Transverse colon (tissue), 4 donors: ENCODE data around the gene GRIFIN. TPM values are rescaled to one million over a fixed set of nuclear protein-coding genes. Genes with fewer than 3 reads are reported as not detected.
"Not testable (repeated sequence)": the region's sequence is repeated elsewhere in the genome, so short reads cannot be mapped to it uniquely, and the experiment has no call there.

Source experiments
- DNase-seq: peaks from one replicate; pipeline ENCODE4 v3.0.0-alpha.2; 2019
- H3K27ac ChIP-seq, 4 donors: fragments of 200-600 bp; sonication (generic); 2 replicates each; pipeline ENCODE4 v1.5.1; 2016 to 2018; ENCODE audit warnings: inconsistent platforms in 4 of 4
- H3K27me3 ChIP-seq: fragments of 200-600 bp; sonication (generic); 2 replicates; pipeline ENCODE4 v1.5.1; 2017; ENCODE audit warnings: inconsistent platforms
- H3K36me3 ChIP-seq, 4 donors: fragments of 200-600 bp; sonication (generic); 2 replicates each; pipeline ENCODE4 v1.5.1; 2017 to 2019; ENCODE audit warnings: inconsistent platforms in 4 of 4
- H3K4me1 ChIP-seq, 4 donors: fragments of 200-600 bp; sonication (generic); 2 replicates each; pipeline ENCODE4 v1.5.1; 2017 to 2020; ENCODE audit warnings: inconsistent platforms in 4 of 4
- H3K4me3 ChIP-seq, 4 donors: fragments of 200-600 bp; sonication (generic); 1 replicate in 1 of 4; 2 replicates in 3 of 4; pipeline versions ENCODE4 v1.5.1 to v1.6.1; 2017 to 2019; ENCODE audit warnings: inconsistent platforms in 4 of 4
- H3K9me3 ChIP-seq, 2 donors: fragments of 200-600 bp; sonication (generic); 2 replicates each; pipeline ENCODE4 v1.5.1; 2017 to 2019; ENCODE audit warnings: inconsistent platforms in 2 of 2
- EP300 ChIP-seq: sonication (generic); formaldehyde crosslinking; IDR thresholded peaks from one replicate; pipeline ENCODE4 v1.6.1; 2017; ENCODE audit warnings: antibody characterized with exemption, low read depth
- POLR2A ChIP-seq: fragments of 450-650 bp; IDR thresholded peaks from one replicate; pipeline ENCODE4 v1.6.1; 2016; ENCODE audit warnings: antibody characterized with exemption, mild to moderate bottlenecking, moderate library complexity
- POLR2AphosphoS5 ChIP-seq, 3 donors: sonication (generic); formaldehyde crosslinking; IDR thresholded peaks; one replicate each; pipeline ENCODE4 v1.6.1; 2016; ENCODE audit warnings: antibody characterized with exemption in 3 of 3
- WGBS, 2 donors: methylation state at CpG; one replicate each; pipeline ENCODE4 v1.1.5; 2018; ENCODE audit warnings: low coverage in 1 of 2; 5-methylcytosine and 5-hydroxymethylcytosine counted together
- in situ Hi-C, 4 donors: fragments of 200-750 bp; cut with MboI; loops; one replicate each; pipeline versions ENCODE4 v1.15.0 to v1.15.1; 2017; ENCODE audit warnings: low sequenced_read_pairs in 3 of 4, low pct_ligation_motif_present in 1 of 4, low pct_unique_long_range_greater_than_20kb in 1 of 4
- intact Hi-C: fragments of 100-400 bp; cut with DNase I; formaldehyde crosslinking; loops from one replicate; pipeline ENCODE4 v1.15.1; 2023; ENCODE audit warnings: low total_unique reads
- total RNA-seq, 4 donors: library from RNA; depleted of rRNA; stranded (reverse); fragments of >200 nt; gene quantifications; one replicate each; pipeline ENCODE4 v1.1.0, GENCODE V29; 2016
- TF ChIP-seq, protein P1 (sequence below), 5 experiments: fragments of 200-600 bp in 3 of 5; fragments of 450-650 bp in 2 of 5; sonication (generic) in 3 of 5; IDR thresholded peaks; 1 replicate in 2 of 5; 2 replicates in 3 of 5; pipeline ENCODE4 v1.5.1; 2016 to 2017; ENCODE audit warnings: antibody characterized with exemption in 5 of 5, inconsistent platforms in 3 of 5, mild to moderate bottlenecking in 2 of 5, moderate library complexity in 1 of 5

Gene GRIFIN
- total RNA-seq, 4 donors from 2014 or later: not detected

DNA sequence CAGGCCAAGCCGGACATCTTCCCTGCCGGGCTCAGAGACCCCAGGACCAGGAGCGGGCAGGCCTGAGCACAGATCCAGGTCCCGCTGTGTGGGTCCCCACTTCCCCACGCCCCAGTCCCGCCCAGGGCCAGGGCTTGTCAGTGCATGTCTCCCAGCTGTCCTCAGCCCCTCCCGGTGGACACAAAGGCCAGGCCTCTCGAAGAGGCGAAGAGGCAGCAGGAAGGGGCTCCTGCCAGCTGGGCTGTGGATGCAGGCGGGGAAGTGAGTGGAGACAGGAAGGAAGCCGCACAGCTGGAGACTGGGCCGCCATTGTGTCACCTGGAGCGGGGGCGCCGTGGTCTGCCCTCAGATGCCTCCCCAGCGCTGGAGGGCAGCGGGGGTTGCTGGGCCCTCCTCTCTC lies 4.8 kb downstream of the GRIFIN start:
- Histone ChIP-seq H3K36me3 (no peaks in the 10 kb centered on the region), H3K4me3 (no peak overlapping the region), H3K4me1 (peaks cover 0 to 5% (median 0%) of the 10 kb centered on the region in 4 donors), H3K27ac (no peak overlapping the region), H3K27me3 (peaks cover 20% of the 10 kb centered on the region), H3K9me3 (no peaks in the 10 kb centered on the region)
- no peak for DNase-seq
- WGBS, 2 donors: 35% methylated on average over 8 of the region's 17 CpGs; no CpG with 5 or more reads in 1 of the 2 donors
- in situ Hi-C loops: loop anchor here in 2 of 4 donors (25.0 kb wide), 1 partner anchor 216 kb away; the partner anchor contains the start of gene AMZ1 (in 2 of the 2)
- TF ChIP-seq, protein P1, sequence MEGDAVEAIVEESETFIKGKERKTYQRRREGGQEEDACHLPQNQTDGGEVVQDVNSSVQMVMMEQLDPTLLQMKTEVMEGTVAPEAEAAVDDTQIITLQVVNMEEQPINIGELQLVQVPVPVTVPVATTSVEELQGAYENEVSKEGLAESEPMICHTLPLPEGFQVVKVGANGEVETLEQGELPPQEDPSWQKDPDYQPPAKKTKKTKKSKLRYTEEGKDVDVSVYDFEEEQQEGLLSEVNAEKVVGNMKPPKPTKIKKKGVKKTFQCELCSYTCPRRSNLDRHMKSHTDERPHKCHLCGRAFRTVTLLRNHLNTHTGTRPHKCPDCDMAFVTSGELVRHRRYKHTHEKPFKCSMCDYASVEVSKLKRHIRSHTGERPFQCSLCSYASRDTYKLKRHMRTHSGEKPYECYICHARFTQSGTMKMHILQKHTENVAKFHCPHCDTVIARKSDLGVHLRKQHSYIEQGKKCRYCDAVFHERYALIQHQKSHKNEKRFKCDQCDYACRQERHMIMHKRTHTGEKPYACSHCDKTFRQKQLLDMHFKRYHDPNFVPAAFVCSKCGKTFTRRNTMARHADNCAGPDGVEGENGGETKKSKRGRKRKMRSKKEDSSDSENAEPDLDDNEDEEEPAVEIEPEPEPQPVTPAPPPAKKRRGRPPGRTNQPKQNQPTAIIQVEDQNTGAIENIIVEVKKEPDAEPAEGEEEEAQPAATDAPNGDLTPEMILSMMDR (IDR thresholded peaks at IDR 0.05): no peak
- TF ChIP-seq EP300 (no peak), POLR2AphosphoS5 (IDR thresholded peaks at IDR 0.05) (no peak), POLR2A (no peak)
- intact Hi-C loops: no loop called here

DNA sequence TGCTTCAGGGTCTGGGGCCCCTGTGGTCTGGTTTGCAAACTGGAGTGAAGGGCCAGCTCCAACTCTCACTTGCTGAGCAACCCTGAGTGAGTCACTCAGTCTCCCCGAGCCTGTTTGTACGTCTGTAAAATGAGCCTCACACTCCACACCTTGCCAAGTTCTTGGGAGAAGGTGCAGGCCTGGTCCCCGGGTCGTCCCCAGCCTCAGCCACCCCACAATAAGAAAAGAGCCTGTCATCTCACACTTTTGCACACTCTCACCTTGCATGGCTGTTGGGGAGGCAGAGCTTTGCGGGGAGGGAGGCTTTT lies 5.2 kb downstream of the GRIFIN start:
- intact Hi-C loops: no loop called here
- Histone ChIP-seq H3K4me3 (no peak overlapping the region), H3K36me3 (no peaks in the 10 kb centered on the region), H3K9me3 (no peaks in the 10 kb centered on the region), H3K27ac (no peak overlapping the region), H3K4me1 (peaks cover 0 to 5% (median 0%) of the 10 kb centered on the region in 4 donors), H3K27me3 (peaks cover 20% of the 10 kb centered on the region)
- TF ChIP-seq, protein P1 (IDR thresholded peaks at IDR 0.05): no peak
- DNase-seq: no peak
- in situ Hi-C loops: loop anchor here in 2 of 4 donors (25.0 kb wide), 1 partner anchor 216 kb away; the partner anchor contains the start of gene AMZ1 (in 2 of the 2)
- WGBS, 2 donors: 48% methylated on average over 5 of the region's 5 CpGs; no CpG with 5 or more reads in 1 of the 2 donors

DNA sequence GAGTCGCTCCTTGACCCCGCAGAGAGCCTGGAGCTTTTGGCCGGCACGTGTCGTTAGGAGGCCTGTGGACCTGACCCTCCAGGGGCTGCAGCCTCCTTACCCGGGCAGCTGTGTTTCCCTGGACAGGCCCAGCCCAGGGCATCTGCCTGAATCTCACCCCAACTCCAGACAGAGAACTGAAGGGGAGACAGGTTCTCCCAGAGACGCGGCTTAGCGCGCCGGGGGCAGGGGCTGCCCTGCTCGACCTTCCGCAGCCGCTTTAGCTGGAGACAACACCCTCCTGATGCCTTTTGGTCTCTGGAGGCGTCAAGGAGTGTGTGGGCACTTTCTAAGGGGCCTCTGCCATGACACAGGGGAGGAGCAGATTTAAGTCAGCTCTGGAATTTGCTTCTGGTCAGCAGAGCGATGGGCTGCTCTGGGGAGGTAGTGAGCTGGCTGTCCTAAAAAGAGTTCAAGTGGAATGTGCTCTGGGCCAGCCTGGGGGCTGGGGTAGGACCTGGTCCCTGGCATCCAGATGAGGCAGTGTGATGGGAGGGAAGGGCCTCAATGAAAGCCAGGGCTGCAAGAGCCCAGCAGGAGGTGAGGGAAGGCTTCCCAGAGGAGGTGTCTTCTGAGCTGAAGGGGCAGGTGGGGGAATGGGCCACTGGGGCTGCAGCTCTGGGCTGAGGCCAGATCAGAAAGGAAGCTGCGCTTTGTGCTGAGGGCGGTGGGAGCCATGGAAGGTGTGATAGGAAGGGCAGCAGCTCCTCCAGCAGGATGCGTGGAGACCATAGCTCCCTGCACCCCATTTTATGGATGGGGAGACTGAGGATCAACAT lies 5.8 kb downstream of the GRIFIN start:
- WGBS, 2 donors: 79% methylated on average over 19 of the region's 19 CpGs; no CpG with 5 or more reads in 1 of the 2 donors

DNA sequence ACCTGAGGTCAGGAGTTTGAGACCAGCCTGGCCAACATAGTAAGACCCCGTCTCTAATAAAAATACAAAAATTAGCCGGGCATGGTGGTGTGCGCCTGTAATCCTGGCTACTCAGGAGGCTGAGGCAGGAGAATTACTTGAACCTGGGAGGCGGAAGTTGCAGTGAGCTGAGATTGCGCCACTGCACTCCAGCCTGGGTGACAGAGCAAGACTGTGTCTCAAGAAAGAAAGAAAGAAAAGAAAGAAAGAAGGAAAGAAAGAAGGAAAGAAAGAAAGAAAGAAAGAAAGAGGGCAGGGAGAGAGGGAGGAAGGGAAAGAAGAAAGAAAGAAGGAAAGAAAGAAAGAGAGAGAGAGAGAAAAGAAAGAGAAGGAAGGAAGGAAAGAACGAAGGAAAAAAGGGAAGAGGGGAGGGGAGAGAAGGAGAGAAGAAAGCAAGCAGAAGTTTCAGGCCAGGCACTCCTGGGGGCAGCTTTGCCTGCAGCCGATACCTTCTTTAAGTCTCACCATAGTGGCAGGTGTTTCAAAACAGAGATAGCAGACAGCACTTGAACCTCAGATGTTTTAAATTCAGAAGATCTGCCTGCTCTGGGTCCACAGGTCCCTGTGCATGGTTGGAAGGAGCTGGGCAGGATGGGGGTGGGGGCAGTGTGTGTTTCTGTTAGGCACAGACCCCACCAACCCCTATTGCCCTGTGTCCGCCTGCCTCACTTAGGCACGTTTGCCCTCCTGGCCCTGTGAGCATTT lies 6.6 kb downstream of the GRIFIN start:
- peaks cover 14% of the 10 kb centered on the region for H3K27me3 ChIP-seq
- in situ Hi-C loops: loop anchor here in 2 of 4 donors (25.0 kb wide), 1 partner anchor 218 kb away; the partner anchor contains the start of gene AMZ1 (in 2 of the 2)
- H3K4me1 ChIP-seq, H3K27ac ChIP-seq, H3K4me3 ChIP-seq, DNase-seq, intact Hi-C loops, H3K9me3 ChIP-seq, H3K36me3 ChIP-seq: not testable (repeated sequence)
- 54 to 74% methylated on average over 4 to 9 of the region's 9 CpGs for WGBS, 2 donors

More for the DNA sequence above, 5.8 kb downstream of the GRIFIN start:
- H3K36me3 ChIP-seq: no peaks in the 10 kb centered on the region
- no peak overlapping the region for H3K4me3 ChIP-seq
- H3K27me3 ChIP-seq: peaks cover 18% of the 10 kb centered on the region
- in situ Hi-C loops: loop anchor here in 2 of 4 donors (25.0 kb wide), 1 partner anchor 217 kb away; the partner anchor contains the start of gene AMZ1 (in 2 of the 2)
- no peak for TF ChIP-seq POLR2A
- TF ChIP-seq EP300: no peak
- no peak for TF ChIP-seq POLR2AphosphoS5 (IDR thresholded peaks at IDR 0.05)
- TF ChIP-seq, protein P1 (IDR thresholded peaks at IDR 0.05): no peak
- no peak overlapping the region for H3K27ac ChIP-seq
- DNase-seq: no peak
- H3K4me1 ChIP-seq: peaks cover 0 to 5% (median 0%) of the 10 kb centered on the region in 4 donors
- intact Hi-C loops: no loop called here
- no peaks in the 10 kb centered on the region for H3K9me3 ChIP-seq
